ENCODE results near the gene EPS8.

- TF ChIP-seq CTCF (IDR thresholded peaks at IDR 0.05) (no peak), POLR2A (IDR thresholded peaks at IDR 0.05) (no peak), POLR2AphosphoS5 (IDR thresholded peaks at IDR 0.05; ENCODE audit: insufficient read depth in 1 of 2, low read depth in 1 of 2) (no peak)
Measured at GRCh38 chr12:15751741-15752140, 37.4 kb downstream of the EPS8 start.

Data from vagina (tissue), 2 donors.